ENCODE results near the gene DLG5.

DLG5 gene

DNA sequence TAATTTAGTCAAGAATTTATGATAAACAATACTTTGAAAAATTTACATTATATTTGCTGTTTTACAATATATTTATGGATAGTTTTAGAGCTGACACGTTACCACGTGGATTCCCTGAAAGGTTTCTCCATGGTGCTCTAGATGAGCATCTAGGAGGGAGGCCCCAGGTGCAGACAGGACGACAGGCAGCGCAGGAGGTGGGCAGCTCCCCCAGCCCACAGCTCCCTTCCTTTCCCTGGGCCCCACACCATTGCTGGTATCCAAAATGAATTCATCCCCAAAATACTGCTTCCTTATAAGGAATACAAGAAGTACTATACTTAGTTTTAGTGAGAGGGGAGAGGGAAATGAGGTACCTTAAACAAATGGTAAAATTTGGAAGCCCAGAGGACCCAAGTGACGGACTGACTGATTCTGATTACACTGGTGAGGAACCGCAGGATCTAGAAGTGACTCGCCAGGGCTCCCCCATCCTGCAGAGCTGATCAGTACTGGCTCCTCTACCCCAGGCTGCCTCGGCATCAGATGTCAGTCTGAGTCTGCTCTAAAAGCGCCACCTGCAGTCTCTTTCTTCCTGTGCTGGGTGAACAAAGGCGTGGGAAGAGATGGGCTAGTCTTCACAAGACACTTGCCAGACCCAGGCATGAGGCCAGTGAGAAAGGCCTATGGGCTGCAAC lies 89.2 kb downstream of the DLG5 start:
- no peak for DNase-seq

GRCh38 chr10:77836299-77836820 lies 90.2 kb downstream of the DLG5 start:
- peak; percentile 86 for DNase-seq

DNA sequence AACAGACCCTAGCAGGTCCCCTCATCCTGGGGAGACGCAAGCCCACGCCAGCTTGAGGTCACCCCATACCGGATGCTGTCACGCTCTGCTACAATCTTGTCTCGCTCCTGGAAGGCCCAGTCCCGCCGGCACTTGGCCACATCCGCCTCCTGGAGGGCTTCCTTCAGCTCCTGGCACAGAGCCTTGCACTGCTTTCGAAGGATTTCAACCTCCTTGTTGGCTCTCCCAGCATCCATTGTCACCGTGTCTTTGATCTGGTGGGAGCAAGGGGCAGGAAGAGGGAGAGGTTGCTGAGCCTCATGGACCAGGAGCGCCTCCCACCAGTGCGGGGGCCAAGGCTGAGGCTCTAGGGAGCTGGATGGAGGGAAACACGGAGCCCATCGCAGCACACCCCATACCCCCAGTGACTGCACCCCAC lies 90.9 kb downstream of the DLG5 start:
- DNase-seq = no peak

- DNase-seq = no peak
Observed at GRCh38 chr10:77834943-77835668, 91.4 kb downstream of the DLG5 start.

DNA sequence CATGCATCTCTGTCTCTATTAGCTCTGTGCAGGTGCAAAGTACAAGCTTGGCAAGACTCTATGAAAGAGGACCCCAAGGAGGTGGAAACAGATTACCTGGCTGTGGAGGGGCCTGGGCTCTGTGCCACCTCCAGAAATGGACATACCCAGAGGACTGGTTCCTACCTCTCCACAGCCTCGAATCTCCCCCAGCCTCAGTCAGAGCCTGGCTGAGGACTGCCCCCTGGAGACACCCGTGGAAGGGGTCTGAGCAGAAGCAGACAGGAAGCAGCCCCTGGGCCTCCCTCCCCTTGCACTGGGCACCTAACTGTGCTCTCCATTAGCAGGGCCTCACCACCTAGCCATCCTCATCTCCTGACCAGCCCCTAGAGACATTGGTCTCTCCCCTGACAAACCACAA lies 92.0 kb downstream of the DLG5 start:
- no peak for DNase-seq

DNA sequence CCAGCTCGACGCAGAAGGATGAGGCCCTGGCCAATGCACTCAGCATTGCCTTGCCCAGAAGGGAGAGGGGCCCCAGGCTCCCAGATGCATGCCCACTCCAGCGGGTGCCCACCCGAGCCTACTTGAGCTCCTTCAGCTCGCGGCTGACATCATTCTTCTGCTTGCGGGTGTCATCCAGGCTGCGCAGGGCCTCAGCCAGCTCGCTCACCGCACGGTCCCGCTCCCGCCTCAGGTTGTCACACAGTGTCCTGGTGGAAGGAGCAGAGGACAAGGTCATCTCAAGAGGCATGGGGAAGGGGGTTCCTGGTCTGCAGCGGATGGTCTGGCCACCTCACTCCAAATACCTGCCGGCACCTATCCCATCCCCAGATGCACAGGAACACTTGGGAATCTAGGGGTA lies 92.8 kb downstream of the DLG5 start:
- DNase-seq = no peak

DNA sequence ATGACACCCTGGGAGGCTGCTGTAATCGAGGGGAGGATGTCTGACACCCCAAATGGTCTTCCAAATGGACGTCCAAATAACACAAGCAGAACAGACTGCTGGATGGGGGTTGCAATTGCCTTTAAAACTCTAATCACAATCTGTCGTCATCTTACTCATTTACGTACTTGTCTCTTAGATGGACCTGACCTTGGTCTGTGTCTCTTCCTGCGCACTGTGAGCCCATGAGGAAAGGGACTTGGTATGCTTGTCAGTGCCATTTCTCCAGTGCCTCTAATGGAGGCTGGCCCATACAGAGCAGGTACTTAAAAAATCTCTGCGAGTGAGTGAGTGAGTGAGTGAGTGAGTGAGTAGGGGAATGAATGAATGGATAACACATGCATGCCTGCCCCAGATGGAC lies 93.3 kb downstream of the DLG5 start:
- DNase-seq = no peak

DNA sequence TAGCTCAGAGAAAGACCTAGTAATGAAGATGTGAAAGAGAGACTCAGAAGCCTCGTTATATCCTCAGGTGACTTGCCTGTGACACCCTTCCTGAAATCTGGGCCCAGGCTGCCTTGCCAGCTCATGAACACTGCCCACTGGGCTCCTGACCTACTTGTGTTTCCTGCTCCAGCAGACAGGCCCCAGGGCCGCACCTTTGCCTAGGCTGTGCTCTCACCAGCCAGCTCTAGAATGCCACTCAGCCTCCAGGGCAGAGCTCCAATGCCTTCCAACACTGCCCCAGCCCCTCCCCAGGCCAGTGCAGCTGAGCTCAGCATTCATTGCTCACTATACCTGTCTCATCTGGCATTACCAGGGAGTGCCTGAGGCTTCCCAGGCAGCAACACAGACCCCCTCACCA lies 94.3 kb downstream of the DLG5 start:
- no peak for DNase-seq

GRCh38 chr10:77829356-77829755 lies 97.2 kb downstream of the DLG5 start:
- no peak for DNase-seq

DNA sequence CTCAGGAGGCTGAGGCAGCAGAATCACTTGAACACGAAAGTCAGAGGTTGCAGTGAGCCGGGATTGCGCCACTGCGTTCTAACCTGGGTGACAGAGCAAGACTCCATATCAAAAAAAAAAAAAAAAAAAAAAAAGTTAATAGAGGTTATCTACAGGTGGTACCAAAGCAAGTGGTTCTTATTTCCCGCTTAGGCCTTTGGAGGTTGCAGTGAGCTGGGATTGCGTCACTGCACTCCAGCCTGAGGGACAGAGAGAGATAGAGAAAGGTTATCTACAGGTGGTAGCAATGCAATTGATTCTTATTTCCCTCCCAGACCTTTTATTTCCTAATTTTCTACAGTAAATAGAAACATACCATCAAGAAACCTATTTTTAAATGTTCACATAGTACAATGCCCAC lies 98.2 kb downstream of the DLG5 start:
- DNase-seq = no peak

DNA sequence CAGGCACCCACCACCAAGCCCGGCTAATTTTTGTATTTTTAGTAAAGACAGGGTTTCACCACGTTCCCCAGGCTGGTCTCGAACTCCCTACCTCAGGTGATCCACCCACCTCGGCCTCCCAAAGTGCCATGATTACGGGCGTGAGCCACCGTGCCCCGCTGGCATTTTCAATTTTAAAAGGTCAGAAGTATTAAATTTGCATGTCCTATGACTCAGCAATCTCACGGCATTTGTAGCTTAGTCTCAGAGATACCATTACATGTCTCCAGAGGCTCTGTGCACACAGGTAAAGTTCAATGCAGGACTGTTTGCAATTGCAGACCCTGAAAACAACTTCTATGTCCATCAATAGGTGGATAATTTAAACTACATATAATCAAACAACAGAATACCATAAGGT lies 99.2 kb downstream of the DLG5 start:
- no peak for DNase-seq

DNA sequence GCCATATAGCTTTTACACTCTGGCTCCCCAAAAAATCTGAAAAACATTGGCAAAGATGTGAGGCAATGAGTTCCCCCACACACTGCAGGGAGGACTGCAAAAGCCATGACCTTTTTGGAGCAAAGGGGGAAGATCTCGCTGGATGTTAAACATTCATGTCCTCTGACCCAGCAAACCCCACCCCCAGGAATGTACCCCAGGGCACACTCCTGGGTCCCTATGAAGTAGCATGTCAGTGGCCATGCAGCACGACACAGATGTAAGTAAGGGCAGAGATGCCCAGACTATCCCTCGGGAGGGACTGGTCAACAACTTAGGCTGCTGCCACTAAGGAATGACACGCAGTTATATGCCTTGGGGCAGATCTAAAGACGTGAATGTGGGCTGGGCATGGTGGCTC lies 100.6 kb downstream of the DLG5 start:
- DNase-seq = no peak

DNA sequence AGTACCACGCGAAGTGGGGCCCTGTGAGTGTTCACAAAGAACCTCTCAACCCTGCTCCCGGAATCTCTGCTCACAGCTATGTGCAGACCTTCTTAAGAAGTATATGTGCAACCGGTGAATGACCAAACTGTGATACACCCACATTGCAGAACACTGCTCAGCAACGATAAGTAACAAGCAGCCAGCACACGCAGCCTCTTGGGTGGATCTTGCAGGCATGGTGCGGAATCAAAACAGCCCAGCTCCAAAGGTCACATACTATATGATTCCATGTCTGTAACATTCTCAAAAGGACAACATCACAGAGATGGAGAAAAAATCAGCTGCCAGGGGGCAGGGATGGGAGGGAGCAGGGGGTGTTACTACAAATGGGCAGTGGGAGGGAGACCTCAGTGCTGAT lies 101.6 kb downstream of the DLG5 start:
- no peak for DNase-seq

GRCh38 chr10:77823811-77824542 lies 102.6 kb downstream of the DLG5 start:
- no peak for DNase-seq

- DNase-seq = no peak
Observed at GRCh38 chr10:77821551-77821950, 105.0 kb downstream of the DLG5 start.

DNA sequence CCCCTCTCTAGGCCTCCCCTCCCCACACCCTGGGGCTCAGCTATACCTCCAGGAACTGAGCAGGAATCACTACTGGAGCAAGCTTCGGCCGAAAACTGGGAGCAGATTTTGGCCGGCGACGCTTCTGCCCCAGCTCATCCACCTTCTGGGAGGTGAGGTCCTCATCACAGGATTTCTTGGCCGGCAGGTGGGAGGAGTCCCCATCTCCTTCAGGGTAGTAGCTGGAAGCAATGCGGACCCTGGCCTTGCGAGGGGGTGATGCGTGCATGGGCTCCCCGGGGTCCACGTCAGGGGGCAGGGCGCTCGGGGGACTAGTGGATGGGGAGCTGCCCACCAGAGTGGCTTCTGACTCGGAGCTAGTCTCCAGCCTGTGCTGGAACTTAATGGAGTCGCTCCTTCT lies 105.5 kb downstream of the DLG5 start:
- no peak for DNase-seq

GRCh38 chr10:77820349-77820748 lies 106.2 kb downstream of the DLG5 start:
- no peak for DNase-seq

DNA sequence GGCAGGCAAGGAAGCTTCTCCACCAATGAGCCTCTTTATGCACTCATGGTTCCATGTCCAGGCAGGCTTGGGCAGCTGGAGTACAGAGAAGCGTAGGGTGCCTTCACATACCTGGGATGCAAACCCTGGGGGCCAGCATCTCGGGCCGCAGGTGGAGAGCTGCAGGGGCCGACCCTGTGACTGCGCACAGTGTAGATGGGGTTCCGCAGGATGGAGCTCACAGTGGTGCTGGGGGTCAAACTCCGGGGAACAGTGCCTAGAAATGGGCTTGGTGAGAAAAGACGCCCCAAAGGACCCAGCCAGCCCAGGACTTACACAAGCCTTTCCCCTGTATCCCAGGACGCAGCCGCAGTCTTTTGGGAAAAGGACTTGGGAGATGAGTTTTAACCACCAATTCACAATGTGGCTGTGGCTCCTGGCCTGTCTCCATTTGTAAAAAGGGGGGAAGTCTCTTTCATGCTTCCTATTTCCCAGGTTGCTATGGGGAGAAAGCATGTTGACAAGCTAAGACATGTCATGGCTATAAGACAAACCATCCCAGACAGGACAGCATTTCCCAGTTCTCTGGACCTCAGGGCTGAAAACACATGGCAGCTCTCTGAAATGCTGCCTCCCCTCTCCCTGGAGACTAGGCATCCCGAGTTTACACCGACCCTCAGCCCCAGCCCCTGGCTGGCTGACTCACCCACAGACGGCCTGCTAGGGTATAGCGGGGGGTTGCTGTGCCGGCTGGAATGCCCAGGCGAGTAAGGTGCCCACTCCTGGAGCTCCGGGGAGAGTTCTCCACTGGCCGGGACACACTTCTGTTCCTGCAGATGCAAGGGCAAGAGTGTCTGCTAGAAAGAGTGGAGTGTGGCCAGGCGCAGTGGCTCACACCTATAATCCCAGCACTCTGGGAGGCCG lies 107.1 kb downstream of the DLG5 start:
- DNase-seq = no peak

- no peak for DNase-seq
Observed at GRCh38 chr10:77818378-77818777, 108.2 kb downstream of the DLG5 start.

GRCh38 chr10:77817541-77817940 lies 109.0 kb downstream of the DLG5 start:
- DNase-seq = no peak

GRCh38 chr10:77816311-77816710 lies 110.2 kb downstream of the DLG5 start:
- no peak for DNase-seq

GRCh38 chr10:77812741-77813140 lies 113.8 kb downstream of the DLG5 start:
- DNase-seq = no peak
